Measurements from ENCODE around the gene ZXDC. TPM values are rescaled to one million over a fixed set of nuclear protein-coding genes. Genes with fewer than 3 reads are reported as not detected.

ZXDC gene
- total RNA-seq, 1 donor from 2014 or later = 19.3 TPM

- TF ChIP-seq, protein P1, sequence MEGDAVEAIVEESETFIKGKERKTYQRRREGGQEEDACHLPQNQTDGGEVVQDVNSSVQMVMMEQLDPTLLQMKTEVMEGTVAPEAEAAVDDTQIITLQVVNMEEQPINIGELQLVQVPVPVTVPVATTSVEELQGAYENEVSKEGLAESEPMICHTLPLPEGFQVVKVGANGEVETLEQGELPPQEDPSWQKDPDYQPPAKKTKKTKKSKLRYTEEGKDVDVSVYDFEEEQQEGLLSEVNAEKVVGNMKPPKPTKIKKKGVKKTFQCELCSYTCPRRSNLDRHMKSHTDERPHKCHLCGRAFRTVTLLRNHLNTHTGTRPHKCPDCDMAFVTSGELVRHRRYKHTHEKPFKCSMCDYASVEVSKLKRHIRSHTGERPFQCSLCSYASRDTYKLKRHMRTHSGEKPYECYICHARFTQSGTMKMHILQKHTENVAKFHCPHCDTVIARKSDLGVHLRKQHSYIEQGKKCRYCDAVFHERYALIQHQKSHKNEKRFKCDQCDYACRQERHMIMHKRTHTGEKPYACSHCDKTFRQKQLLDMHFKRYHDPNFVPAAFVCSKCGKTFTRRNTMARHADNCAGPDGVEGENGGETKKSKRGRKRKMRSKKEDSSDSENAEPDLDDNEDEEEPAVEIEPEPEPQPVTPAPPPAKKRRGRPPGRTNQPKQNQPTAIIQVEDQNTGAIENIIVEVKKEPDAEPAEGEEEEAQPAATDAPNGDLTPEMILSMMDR (conservative IDR thresholded peaks at IDR 0.05; ENCODE audit: low read depth, low read length) = no peak
- DNase-seq (ENCODE audit: low read depth) = no peak
- H3K4me3 ChIP-seq (ENCODE audit: low read depth, low read length) = no peak overlapping the region
These were observed 40.7 kb upstream of the ZXDC start for GRCh38 chr3:126516152-126516935.

DNA sequence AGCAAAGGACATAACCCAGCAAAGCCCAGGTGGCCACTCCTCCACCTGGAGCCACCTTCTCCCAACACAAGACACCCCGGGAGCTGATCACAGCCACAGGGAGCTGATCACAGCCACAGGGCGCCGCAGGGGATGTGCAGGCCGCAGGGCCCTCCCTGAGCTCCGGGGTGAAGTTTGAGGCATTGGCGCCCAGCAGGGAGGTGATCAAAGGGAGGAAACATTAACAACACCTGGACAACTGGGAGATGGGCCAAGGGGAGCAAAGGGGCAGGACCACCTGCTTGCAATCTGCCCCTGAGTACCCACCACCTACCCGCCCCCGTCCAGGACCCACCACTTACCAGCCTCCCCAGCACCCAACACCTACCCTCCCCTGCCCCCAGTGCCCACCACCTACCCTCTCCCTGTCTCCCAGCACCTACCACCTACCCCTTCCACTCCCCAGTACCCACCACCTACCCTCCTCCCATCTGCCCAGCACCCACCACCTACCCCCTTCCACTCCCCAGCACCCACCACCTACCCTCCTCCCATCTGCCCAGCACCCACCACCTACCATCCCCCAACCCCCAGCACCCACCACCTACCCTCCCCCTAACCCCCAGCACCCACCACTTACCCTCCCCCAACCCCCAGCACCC is 39.5 kb upstream of the ZXDC start:
- TF ChIP-seq, protein P1 (conservative IDR thresholded peaks at IDR 0.05; ENCODE audit: low read depth, low read length) = no peak
- no peak for DNase-seq (ENCODE audit: low read depth)
- H3K4me3 ChIP-seq (ENCODE audit: low read depth, low read length) = no peak overlapping the region

- TF ChIP-seq, protein P1 (conservative IDR thresholded peaks at IDR 0.05; ENCODE audit: low read depth, low read length) = no peak
- no peak overlapping the region for H3K4me3 ChIP-seq (ENCODE audit: low read depth, low read length)
- no peak for DNase-seq (ENCODE audit: low read depth)
These were observed 38.5 kb upstream of the ZXDC start for GRCh38 chr3:126514161-126514560.

DNA sequence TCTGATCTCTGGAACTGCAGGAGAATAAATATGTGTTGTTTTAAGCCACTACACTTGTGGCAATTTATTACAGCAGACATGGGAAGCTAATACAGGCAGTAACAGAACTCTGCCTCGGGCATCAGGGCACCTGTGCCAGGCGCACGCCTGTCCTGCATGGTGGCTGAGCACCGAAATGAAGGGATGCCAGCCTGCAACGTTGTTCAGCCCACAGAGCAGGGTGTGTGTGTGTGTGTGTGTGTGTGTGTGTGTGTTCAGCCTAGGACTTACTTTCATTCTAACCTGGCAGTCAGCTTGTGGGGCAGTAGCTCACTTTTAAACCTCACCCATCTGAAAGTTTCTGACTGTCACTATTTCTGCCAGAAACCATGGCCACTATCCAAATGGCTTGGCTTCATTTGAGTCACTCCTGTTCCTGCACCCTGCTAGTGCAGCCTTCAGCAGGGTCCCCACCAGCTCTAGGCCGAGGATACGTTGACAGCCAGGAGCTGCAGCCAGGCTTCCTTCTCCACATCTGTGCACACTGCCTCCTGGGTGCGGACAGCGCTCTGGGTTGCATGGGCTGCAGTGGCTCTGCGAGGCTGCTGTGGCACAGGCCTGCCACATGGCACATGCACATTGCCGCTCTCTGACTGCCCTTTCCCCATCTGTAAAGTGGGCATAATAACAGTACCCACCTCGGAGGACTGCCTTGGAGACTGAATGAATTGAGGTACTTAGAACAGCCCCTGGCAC is 37.4 kb upstream of the ZXDC start:
- no peak for DNase-seq (ENCODE audit: low read depth)
- TF ChIP-seq, protein P1 (conservative IDR thresholded peaks at IDR 0.05; ENCODE audit: low read depth, low read length) = no peak
- H3K4me3 ChIP-seq (ENCODE audit: low read depth, low read length) = no peak overlapping the region

DNA sequence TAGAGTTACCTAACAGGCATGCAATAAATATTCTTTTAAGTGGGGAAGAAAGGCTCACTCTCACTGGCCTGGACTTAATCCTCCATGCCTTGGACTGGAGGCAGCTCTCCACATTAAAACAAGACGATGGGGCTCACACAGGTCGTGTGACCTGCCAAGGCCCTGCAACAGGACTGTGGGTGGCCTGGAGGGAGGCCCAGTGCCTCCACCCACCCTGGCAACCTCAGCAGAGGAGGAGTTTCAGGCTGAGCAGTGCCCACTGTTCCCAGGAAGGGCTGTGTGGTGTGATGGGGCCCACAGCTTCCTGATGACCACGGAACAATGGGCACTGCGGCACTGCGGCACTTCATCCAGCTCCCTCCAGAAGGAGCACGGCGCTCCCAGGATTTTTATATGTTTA is 36.3 kb upstream of the ZXDC start:
- TF ChIP-seq, protein P1 (conservative IDR thresholded peaks at IDR 0.05; ENCODE audit: low read depth, low read length) = no peak
- H3K4me3 ChIP-seq (ENCODE audit: low read depth, low read length) = no peak overlapping the region
- no peak for DNase-seq (ENCODE audit: low read depth)

- TF ChIP-seq, protein P1 (conservative IDR thresholded peaks at IDR 0.05; ENCODE audit: low read depth, low read length) = no peak
- H3K4me3 ChIP-seq (ENCODE audit: low read depth, low read length) = no peak overlapping the region
- no peak for DNase-seq (ENCODE audit: low read depth)
These were observed 35.6 kb upstream of the ZXDC start for GRCh38 chr3:126511291-126511690.
